HepG2 (cell line): ENCODE data around the gene SCML1. TPM values are rescaled to one million over a fixed set of nuclear protein-coding genes. Genes with fewer than 3 reads are reported as not detected.

Experiments
- polyA plus RNA-seq, 8 experiments: library from polyadenylated mRNA; depleted of rRNA in 3 of 8; stranded (reverse) in 7 of 8; unstranded in 1 of 8; fragments of >200 nt; fragmentation: Illumina TruSeq in 4 of 8; extraction: Trizol in 4 of 8; gene quantifications; 2 replicates each; pipeline versions ENCODE4 v1.2.1 to v1.2.3, GENCODE V29; 2011 to 2016; ENCODE audit warnings: low read depth in 4 of 8, missing spikeins in 1 of 8, mixed read lengths in 1 of 8; ENCODE audit not compliant: insufficient read depth in 1 of 8
- total RNA-seq, 5 experiments: library from RNA; depleted of rRNA; stranded (reverse); fragments of >200 nt; fragmentation: Illumina TruSeq; extraction: Trizol; gene quantifications; 2 replicates each; pipeline ENCODE4 v1.2.3, GENCODE V29; 2016; ENCODE audit warnings: low read depth in 1 of 5

SCML1 gene
- total and polyA plus RNA-seq, 2 of the 13 experiments (the other 11 are each of a cell fraction or from before 2014, with no cell fraction given) = 24.2 to 129 TPM

Other genes with a start within 250 kb of the SCML1 start
- not detected in 2 replicates for gene RAI2, start 123.8 kb downstream of the SCML1 start, total RNA-seq (2016; rRNA removed; fragmentation: Illumina TruSeq; extraction: Trizol)
- gene RAI2, start 123.8 kb downstream of the SCML1 start, polyA plus RNA-seq (2011; rRNA removed) = not detected in 2 replicates